ENCODE data around the gene IL7R. TPM values are rescaled to one million over a fixed set of nuclear protein-coding genes. Genes with fewer than 3 reads are reported as not detected.

The IL7R gene
- total and polyA plus RNA-seq, 5 donors, result 0.34 to 3.6 (median 1.8) TPM

DNA sequence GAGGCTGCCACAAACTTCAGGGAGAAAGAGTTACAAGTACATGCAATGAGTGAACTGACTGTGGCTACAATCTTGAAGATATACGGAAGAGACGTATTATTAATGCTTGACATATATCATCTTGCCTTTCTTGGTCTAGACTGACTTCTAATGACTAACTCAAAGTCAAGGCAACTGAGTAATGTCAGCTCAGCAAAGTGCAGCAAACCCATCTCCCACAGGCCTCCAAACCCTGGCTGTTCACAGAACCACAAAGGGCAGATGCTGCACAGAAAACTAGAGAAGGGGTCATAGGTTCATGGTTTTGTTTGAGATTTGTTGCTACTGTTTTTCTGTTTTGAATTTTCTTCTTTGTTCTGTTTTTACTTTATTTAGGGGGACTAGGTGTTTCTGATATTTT, 21.0 kb downstream of the IL7R start:
- H3K4me1 ChIP-seq (ENCODE audit: control insufficient read depth, insufficient read depth, low read length), result no peaks in the 10 kb centered on the region
- DNase-seq, result no peak
- H3K4me3 ChIP-seq (ENCODE audit: low read length), result no peak overlapping the region
- intact Hi-C loops (cut with DNase I), result no loop called here
- WGBS, result 72% methylated on average over 2 of the region's 2 CpGs
- no peaks in the 10 kb centered on the region for H3K27me3 ChIP-seq (ENCODE audit: control insufficient read depth, insufficient read depth)
- ATAC-seq, result no peak
- no peak overlapping the region for H3K27ac ChIP-seq (ENCODE audit: low read length)
- H3K9me3 ChIP-seq (ENCODE audit: control insufficient read depth, low read length), result no peaks in the 10 kb centered on the region

DNA sequence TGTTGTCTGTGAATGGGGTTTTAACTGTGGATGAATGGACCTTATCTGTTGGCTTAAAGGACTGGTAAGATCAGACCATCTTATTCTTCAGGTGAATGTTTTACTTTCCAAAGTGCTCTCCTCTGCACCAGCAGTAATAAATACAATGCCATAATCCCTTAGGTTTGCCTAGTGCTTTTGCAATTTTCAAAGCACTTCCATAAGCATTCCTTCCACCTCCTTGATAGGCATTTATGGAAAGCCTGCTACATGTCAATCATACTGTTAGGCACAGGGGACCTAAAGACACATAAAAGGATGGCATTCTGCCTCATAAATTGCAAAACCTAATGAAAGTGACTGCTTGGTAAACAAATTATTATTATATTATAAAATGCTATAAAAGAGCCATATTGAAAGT, 21.4 kb downstream of the IL7R start:
- no peaks in the 10 kb centered on the region for H3K4me1 ChIP-seq (ENCODE audit: control insufficient read depth, insufficient read depth, low read length)
- intact Hi-C loops (cut with DNase I), result no loop called here
- no peak overlapping the region for H3K27ac ChIP-seq (ENCODE audit: low read length)
- no peaks in the 10 kb centered on the region for H3K27me3 ChIP-seq (ENCODE audit: control insufficient read depth, insufficient read depth)
- H3K9me3 ChIP-seq (ENCODE audit: control insufficient read depth, low read length), result no peaks in the 10 kb centered on the region
- no peak overlapping the region for H3K4me3 ChIP-seq (ENCODE audit: low read length)
- DNase-seq, result no peak
- no peak for ATAC-seq

DNA sequence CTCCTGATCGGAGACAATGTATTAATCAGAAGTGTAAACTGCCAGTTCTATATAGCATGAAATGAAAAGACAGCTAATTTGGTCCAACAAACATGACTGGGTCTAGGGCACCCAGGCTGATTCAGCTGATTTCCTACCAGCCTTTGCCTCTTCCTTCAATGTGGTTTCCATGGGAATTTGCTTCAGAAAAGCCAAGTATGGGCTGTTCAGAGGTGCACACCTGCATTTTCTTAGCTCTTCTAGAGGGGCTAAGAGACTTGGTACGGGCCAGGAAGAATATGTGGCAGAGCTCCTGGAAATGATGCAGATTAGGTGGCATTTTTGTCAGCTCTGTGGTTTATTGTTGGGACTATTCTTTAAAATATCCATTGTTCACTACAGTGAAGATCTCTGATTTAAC, 22.4 kb downstream of the IL7R start:
- H3K27me3 ChIP-seq (ENCODE audit: control insufficient read depth, insufficient read depth), result no peaks in the 10 kb centered on the region
- no peaks in the 10 kb centered on the region for H3K9me3 ChIP-seq (ENCODE audit: control insufficient read depth, low read length)
- no peaks in the 10 kb centered on the region for H3K4me1 ChIP-seq (ENCODE audit: control insufficient read depth, insufficient read depth, low read length)
- 85% methylated on average over 2 of the region's 2 CpGs for WGBS
- H3K4me3 ChIP-seq (ENCODE audit: low read length), result no peak overlapping the region
- no peak overlapping the region for H3K27ac ChIP-seq (ENCODE audit: low read length)
- intact Hi-C loops (cut with DNase I), result no loop called here
- ATAC-seq (no peak), DNase-seq (no peak)

DNA sequence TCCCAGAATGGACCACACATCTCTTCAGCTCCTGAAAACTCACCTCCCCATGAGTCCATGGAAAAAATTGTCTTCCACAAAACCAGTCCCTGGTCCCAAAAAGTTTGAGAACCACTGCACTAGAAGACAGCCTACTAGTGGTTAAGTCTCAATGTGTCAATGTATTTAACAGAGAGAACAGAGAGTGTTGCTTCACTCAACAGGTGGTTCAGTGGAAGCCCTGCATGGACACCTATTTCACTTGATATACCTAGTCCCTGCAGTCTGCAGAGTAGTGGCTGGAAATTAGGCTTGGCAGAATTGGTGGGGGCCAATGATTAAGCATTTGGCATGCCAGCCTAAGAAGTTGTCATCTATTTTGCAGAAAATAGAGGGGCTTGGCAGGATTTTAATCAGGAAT, 23.0 kb downstream of the IL7R start:
- no peak for ATAC-seq
- intact Hi-C loops (cut with DNase I), result no loop called here
- Histone ChIP-seq H3K27me3 (ENCODE audit: control insufficient read depth, insufficient read depth) (no peaks in the 10 kb centered on the region), H3K4me1 (ENCODE audit: control insufficient read depth, insufficient read depth, low read length) (no peaks in the 10 kb centered on the region), H3K9me3 (ENCODE audit: control insufficient read depth, low read length) (no peaks in the 10 kb centered on the region), H3K4me3 (ENCODE audit: low read length) (no peak overlapping the region), H3K27ac (ENCODE audit: low read length) (no peak overlapping the region)
- no peak for DNase-seq

GRCh38 chr5:35880156-35880555, 23.5 kb downstream of the IL7R start:
- Histone ChIP-seq H3K9me3 (ENCODE audit: control insufficient read depth, low read length) (no peaks in the 10 kb centered on the region), H3K27ac (ENCODE audit: low read length) (no peak overlapping the region), H3K4me3 (ENCODE audit: low read length) (no peak overlapping the region), H3K4me1 (ENCODE audit: control insufficient read depth, insufficient read depth, low read length) (no peaks in the 10 kb centered on the region), H3K27me3 (ENCODE audit: control insufficient read depth, insufficient read depth) (no peaks in the 10 kb centered on the region)
- ATAC-seq (no peak), DNase-seq (no peak)
- intact Hi-C loops (cut with DNase I), result no loop called here
- WGBS, result 76% methylated on average over 1 of the region's 1 CpG

- Histone ChIP-seq H3K27me3 (ENCODE audit: control insufficient read depth, insufficient read depth) (no peaks in the 10 kb centered on the region), H3K9me3 (ENCODE audit: control insufficient read depth, low read length) (no peaks in the 10 kb centered on the region), H3K27ac (ENCODE audit: low read length) (no peak overlapping the region), H3K4me1 (ENCODE audit: control insufficient read depth, insufficient read depth, low read length) (no peaks in the 10 kb centered on the region), H3K4me3 (ENCODE audit: low read length) (no peak overlapping the region)
- 70% methylated on average over 2 of the region's 2 CpGs for WGBS
- intact Hi-C loops (cut with DNase I), result no loop called here
- ATAC-seq, result no peak
- no peak for DNase-seq
Observed at GRCh38 chr5:35881758-35882157, 25.1 kb downstream of the IL7R start.

GRCh38 chr5:35884191-35884769, 27.6 kb downstream of the IL7R start:
- H3K27me3 ChIP-seq (ENCODE audit: control insufficient read depth, insufficient read depth), result no peaks in the 10 kb centered on the region
- H3K4me3 ChIP-seq (ENCODE audit: low read length), result no peak overlapping the region
- no peaks in the 10 kb centered on the region for H3K4me1 ChIP-seq (ENCODE audit: control insufficient read depth, insufficient read depth, low read length)
- ATAC-seq (no peak), DNase-seq (no peak)
- intact Hi-C loops (cut with DNase I), result no loop called here
- H3K9me3 ChIP-seq (ENCODE audit: control insufficient read depth, low read length), result no peaks in the 10 kb centered on the region
- H3K27ac ChIP-seq (ENCODE audit: low read length), result no peak overlapping the region
- 74% methylated on average over 1 of the region's 1 CpG for WGBS

DNA sequence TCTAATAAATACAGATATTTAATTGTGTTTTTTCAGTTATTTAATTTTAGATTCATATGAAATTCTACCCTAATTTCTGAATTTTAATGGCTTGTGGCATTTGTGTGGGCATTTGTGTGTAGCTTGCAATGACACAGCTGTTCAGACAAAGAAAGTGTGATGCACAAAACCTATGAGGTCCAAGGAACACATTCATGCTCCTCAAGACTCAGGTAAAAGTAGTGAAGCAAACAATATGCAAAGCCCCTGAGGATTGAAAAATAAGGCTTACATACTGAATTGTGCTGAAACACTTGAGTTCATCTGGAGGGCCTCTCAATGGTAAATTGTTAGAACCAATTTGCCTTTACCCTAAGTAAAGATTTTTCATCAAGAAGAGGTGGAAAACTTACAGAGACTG, 28.1 kb downstream of the IL7R start:
- DNase-seq (no peak), ATAC-seq (no peak)
- no peaks in the 10 kb centered on the region for H3K9me3 ChIP-seq (ENCODE audit: control insufficient read depth, low read length)
- no peak overlapping the region for H3K27ac ChIP-seq (ENCODE audit: low read length)
- no peaks in the 10 kb centered on the region for H3K27me3 ChIP-seq (ENCODE audit: control insufficient read depth, insufficient read depth)
- intact Hi-C loops (cut with DNase I), result no loop called here
- H3K4me3 ChIP-seq (ENCODE audit: low read length), result no peak overlapping the region
- no peaks in the 10 kb centered on the region for H3K4me1 ChIP-seq (ENCODE audit: control insufficient read depth, insufficient read depth, low read length)

GRCh38 chr5:35886381-35886780, 29.7 kb downstream of the IL7R start:
- WGBS, result 70% methylated on average over 3 of the region's 3 CpGs
- Histone ChIP-seq H3K27ac (ENCODE audit: low read length) (no peak overlapping the region), H3K9me3 (ENCODE audit: control insufficient read depth, low read length) (no peaks in the 10 kb centered on the region), H3K27me3 (ENCODE audit: control insufficient read depth, insufficient read depth) (no peaks in the 10 kb centered on the region), H3K4me3 (ENCODE audit: low read length) (no peak overlapping the region), H3K4me1 (ENCODE audit: control insufficient read depth, insufficient read depth, low read length) (no peaks in the 10 kb centered on the region)
- DNase-seq (no peak), ATAC-seq (no peak)
- intact Hi-C loops (cut with DNase I), result no loop called here

DNA sequence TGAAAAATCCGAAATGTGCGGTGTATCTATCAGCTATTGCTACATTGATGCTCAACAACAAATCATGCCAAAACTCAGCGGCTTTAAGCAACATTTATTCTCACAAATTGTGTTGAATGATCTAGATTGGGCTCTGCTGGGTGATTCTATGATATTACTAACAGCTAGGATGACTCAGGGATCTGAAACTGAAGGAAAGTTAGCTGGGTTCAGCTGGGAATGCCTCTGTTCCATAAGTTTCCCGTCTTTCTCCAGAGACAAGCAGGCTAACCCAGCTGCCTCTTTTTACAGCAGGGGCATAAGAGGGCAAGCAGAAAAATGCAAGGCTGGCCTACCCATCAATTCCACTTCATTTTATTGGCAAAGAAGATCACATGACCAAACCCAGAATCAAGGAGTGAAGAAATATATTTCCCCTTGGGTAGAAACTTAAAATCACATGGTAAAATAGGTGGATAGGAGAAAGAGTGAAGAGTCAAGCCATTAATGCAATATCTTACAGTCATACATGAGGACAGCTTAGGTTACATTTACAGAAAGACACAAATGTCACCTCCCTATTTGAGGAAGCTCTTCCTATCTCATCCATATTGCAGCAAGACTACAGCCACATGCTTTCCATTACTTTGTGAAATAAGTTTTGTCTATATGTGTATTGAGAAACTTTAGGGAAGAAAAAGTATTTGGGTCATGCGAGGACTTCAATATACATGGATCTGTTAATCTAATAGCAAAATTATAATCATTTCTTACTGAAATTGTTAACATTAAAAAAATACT, 30.8 kb downstream of the IL7R start:
- Histone ChIP-seq H3K27me3 (ENCODE audit: control insufficient read depth, insufficient read depth) (no peaks in the 10 kb centered on the region), H3K4me1 (ENCODE audit: control insufficient read depth, insufficient read depth, low read length) (no peaks in the 10 kb centered on the region), H3K9me3 (ENCODE audit: control insufficient read depth, low read length) (no peaks in the 10 kb centered on the region), H3K4me3 (ENCODE audit: low read length) (no peak overlapping the region), H3K27ac (ENCODE audit: low read length) (no peak overlapping the region)
- intact Hi-C loops (cut with DNase I), result no loop called here
- ATAC-seq (no peak), DNase-seq (no peak)
- 59% methylated on average over 5 of the region's 5 CpGs for WGBS

- WGBS, result 73% methylated on average over 5 of the region's 5 CpGs
- Histone ChIP-seq H3K27me3 (ENCODE audit: control insufficient read depth, insufficient read depth) (no peaks in the 10 kb centered on the region), H3K4me1 (ENCODE audit: control insufficient read depth, insufficient read depth, low read length) (no peaks in the 10 kb centered on the region), H3K9me3 (ENCODE audit: control insufficient read depth, low read length) (no peaks in the 10 kb centered on the region), H3K27ac (ENCODE audit: low read length) (no peak overlapping the region), H3K4me3 (ENCODE audit: low read length) (no peak overlapping the region)
- intact Hi-C loops (cut with DNase I), result no loop called here
- ATAC-seq, result no peak
- no peak for DNase-seq
Observed at GRCh38 chr5:35890021-35891020, 33.6 kb downstream of the IL7R start.

Data from right cardiac atrium (tissue), 5 donors.